Kidney epithelial cell (primary cell): ENCODE measurements around the gene NME9. TPM values are rescaled to one million over a fixed set of nuclear protein-coding genes. Genes with fewer than 3 reads are reported as not detected.
A peak's percentile ranks its signal among the peaks of the same experiment; 100 is the strongest.

Source experiments
- DNase-seq: peaks from one replicate; pipeline ENCODE4 v3.0.0-alpha.2; 2010; ENCODE audit warnings: low read depth
- H3K27me3 ChIP-seq: 2 replicates; pipeline ENCODE4 v1.6.0; 2011; ENCODE audit warnings: low read length; ENCODE audit not compliant: control insufficient read depth, insufficient read depth
- H3K36me3 ChIP-seq: 2 replicates; pipeline ENCODE4 v1.5.1; 2011; ENCODE audit warnings: low read length; ENCODE audit not compliant: control insufficient read depth, insufficient read depth
- H3K4me3 ChIP-seq: 2 replicates; pipeline ENCODE4 v1.5.1; 2011; ENCODE audit warnings: low read depth, mild to moderate bottlenecking, control low read depth, low read length
- total RNA-seq: library from RNA; depleted of rRNA; stranded (reverse); fragments of >200 nt; gene quantifications from 2 replicates; pipeline ENCODE4 v1.2.3, GENCODE V29; 2015
- TF ChIP-seq, protein P1 (sequence below): IDR thresholded peaks from 2 replicates; pipeline ENCODE4 v1.5.1; 2011; ENCODE audit warnings: mild to moderate bottlenecking, moderate library complexity, low read length, control low read depth, inconsistent platforms; ENCODE audit not compliant: insufficient read depth, poor library complexity, severe bottlenecking

Gene NME9
- total RNA-seq, 1 donor from 2014 or later, result not detected

GRCh38 chr3:138347960-138348753 lies 18.5 kb upstream of the NME9 start, which contains the start of gene MRAS:
Gene MRAS, plus strand, starts transcription at chr3:138348579. Its CDS starts 24,305 bp downstream, at chr3:138372884.
- no peak for DNase-seq
- Histone ChIP-seq H3K4me3 (peak within 1 kb of the TSS; percentile 69), H3K27me3 (no peaks in the 10 kb centered on the region), H3K36me3 (no peaks in the 10 kb centered on the region)
- TF ChIP-seq, protein P1, sequence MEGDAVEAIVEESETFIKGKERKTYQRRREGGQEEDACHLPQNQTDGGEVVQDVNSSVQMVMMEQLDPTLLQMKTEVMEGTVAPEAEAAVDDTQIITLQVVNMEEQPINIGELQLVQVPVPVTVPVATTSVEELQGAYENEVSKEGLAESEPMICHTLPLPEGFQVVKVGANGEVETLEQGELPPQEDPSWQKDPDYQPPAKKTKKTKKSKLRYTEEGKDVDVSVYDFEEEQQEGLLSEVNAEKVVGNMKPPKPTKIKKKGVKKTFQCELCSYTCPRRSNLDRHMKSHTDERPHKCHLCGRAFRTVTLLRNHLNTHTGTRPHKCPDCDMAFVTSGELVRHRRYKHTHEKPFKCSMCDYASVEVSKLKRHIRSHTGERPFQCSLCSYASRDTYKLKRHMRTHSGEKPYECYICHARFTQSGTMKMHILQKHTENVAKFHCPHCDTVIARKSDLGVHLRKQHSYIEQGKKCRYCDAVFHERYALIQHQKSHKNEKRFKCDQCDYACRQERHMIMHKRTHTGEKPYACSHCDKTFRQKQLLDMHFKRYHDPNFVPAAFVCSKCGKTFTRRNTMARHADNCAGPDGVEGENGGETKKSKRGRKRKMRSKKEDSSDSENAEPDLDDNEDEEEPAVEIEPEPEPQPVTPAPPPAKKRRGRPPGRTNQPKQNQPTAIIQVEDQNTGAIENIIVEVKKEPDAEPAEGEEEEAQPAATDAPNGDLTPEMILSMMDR, result peak; percentile 20

DNA sequence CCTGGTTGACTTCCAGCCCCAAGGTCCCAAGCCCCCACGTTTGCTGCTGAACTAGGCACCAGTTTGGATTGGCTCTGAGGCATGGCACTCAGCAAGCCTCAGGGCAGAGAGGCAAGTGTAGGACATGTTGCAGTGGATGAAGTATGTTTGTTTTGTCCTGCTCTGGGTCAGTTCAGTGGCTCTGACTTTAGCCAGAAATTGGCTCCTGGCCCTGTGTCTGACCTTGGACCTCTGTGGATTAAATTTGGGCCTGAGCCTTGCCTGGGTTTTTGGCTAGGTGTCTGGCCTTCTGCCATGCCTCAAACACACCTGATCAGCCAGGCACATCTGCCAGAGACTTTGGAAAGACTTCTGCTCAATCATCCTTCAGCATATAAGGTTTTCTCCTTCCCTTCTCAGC lies 15.1 kb upstream of the NME9 start:
- Histone ChIP-seq H3K27me3 (no peaks in the 10 kb centered on the region), H3K36me3 (no peaks in the 10 kb centered on the region), H3K4me3 (no peak overlapping the region)
- DNase-seq, result no peak
- TF ChIP-seq, protein P1, result no peak

GRCh38 chr3:138340511-138340910 lies 10.9 kb upstream of the NME9 start:
- H3K36me3 ChIP-seq, result no peaks in the 10 kb centered on the region
- H3K27me3 ChIP-seq, result no peaks in the 10 kb centered on the region
- TF ChIP-seq, protein P1, result no peak
- DNase-seq, result no peak
- no peak overlapping the region for H3K4me3 ChIP-seq

GRCh38 chr3:138338811-138339210 lies 9.2 kb upstream of the NME9 start:
- no peak for DNase-seq
- Histone ChIP-seq H3K36me3 (no peaks in the 10 kb centered on the region), H3K27me3 (peaks cover 2% of the 10 kb centered on the region), H3K4me3 (no peak overlapping the region)
- TF ChIP-seq, protein P1, result no peak

- H3K36me3 ChIP-seq, result no peaks in the 10 kb centered on the region
- H3K4me3 ChIP-seq, result no peak overlapping the region
- H3K27me3 ChIP-seq, result peaks cover 2% of the 10 kb centered on the region
- TF ChIP-seq, protein P1, result no peak
- no peak for DNase-seq
Observed at GRCh38 chr3:138338244-138338643, 8.6 kb upstream of the NME9 start.

DNA sequence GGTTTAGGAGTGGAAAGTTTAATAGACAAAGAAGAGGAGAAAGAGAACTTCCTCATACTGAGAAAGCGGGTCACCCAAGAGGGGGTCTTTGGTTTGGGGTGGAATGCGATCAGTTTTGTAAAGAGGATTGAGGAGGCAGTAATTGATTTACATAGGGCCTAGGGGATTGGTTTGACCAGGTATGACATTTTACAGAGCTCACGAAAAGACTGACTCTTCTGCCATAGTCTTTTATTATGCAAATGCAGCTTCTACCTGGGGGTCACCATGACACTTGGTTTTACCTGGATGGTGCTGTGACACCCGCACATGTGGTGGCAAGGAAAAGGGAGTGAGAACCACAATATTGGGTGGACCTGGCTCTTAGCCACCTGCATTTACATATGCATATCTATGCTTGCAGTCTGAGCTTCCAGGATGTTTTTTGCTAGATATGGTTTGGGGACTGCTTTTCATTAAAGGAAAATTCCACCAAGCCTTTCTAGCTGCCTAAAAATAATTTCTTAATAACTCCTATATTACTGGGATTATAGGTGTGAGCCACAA lies 6.9 kb upstream of the NME9 start:
- TF ChIP-seq, protein P1, result no peak
- no peak for DNase-seq
- Histone ChIP-seq H3K27me3 (peaks cover 2% of the 10 kb centered on the region), H3K4me3 (no peak overlapping the region), H3K36me3 (no peaks in the 10 kb centered on the region)
